Measurements from ENCODE around the gene FGFR4. TPM values are rescaled to one million over a fixed set of nuclear protein-coding genes. Genes with fewer than 3 reads are reported as not detected.

The FGFR4 gene
- 74.3 and 88.4 TPM in 2 replicates for total RNA-seq (2021; fragmentation: NEBNext Ultra II Directional; extraction: Animal tissue kit (Norgen Biotek cat#: 25700))
- 61.4 and 90.7 TPM in 2 replicates for polyA plus RNA-seq (2011; rRNA removed)
- polyA plus RNA-seq (2011; cell fraction: cytosol; rRNA removed): 61.9 TPM
- 169 TPM for polyA plus RNA-seq (2011; cell fraction: nucleus; rRNA removed)
- polyA plus RNA-seq (2012, experiment 1 of 2): 32.1 to 76.8 TPM (median 61.9 TPM) in 4 replicates
- polyA plus RNA-seq (2012, experiment 2 of 2): 57.5 TPM
- polyA plus RNA-seq (2013, experiment 1 of 2): 76.3 TPM
- polyA plus RNA-seq (2013, experiment 2 of 2): 74.6 TPM
- polyA minus RNA-seq (2011; rRNA and poly(A)+ RNA removed): 37.9 and 42.9 TPM in 2 replicates
- polyA minus RNA-seq (2011; cell fraction: cytosol; rRNA and poly(A)+ RNA removed): 68.5 TPM
- 57.4 TPM for polyA minus RNA-seq (2011; cell fraction: nucleus; rRNA and poly(A)+ RNA removed)
- long read RNA-seq, experiment 1, transcript FGFR4-201 (18 exons, 3,122 nt): major isoform, 5 of 46 reads
- long read RNA-seq, experiment 1, partial matches to known transcripts: 25 of 46 reads
- long read RNA-seq, experiment 1, other reads (novel, unspliced or antisense): 12 of 46 reads
- long read RNA-seq, experiment 2, partial matches to known transcripts: 0 of 1 reads
- long read RNA-seq, experiment 2, other reads (novel, unspliced or antisense): 1 of 1 reads

DNA sequence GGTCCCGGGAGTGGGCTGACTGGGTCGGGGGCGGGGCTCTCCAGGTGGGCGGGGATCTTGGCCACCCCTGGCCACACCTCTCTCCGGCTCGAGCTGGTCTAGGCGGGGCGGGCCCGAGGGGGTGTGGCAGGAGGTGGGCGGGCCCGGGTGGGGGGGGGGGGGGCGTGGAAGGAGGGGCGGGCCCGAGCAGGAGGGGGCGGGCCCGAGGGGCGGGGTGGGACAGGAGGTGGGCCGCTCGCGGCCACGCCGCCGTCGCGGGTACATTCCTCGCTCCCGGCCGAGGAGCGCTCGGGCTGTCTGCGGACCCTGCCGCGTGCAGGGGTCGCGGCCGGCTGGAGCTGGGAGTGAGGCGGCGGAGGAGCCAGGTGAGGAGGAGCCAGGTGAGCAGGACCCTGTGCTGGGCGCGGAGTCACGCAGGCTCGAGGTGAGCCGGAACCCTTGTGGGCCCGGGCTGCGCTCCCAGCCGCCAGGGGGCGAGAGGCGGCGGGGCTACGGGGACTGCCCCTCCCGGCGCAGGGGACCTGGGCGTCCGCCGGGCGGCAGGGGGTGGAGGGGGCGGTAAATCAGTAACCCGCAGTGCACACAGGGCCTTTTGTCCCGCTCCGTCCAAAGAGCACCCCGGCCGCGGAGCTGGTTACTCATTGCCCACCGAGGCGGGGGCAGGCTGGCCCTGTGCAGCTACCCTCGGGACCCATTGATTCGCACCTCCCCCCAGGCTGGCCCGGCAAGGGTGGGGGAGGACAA lies at the start of gene FGFR4:
Gene FGFR4 (plus strand): TSS at position 262 of the 744 bp plus-strand sequence. CDS start 2,688 bp downstream, outside the sequence.
- H3K4me1 ChIP-seq (replicated peaks in 1 of 4; ENCODE audit: control insufficient read depth in 3 of 4, insufficient read depth in 4 of 4, low read length in 3 of 4): peaks cover 0 to 14% (median 8%) of the 10 kb centered on the region in 4 experiments; a peak in 5 of 7 replicates
- peak within 1 kb of the TSS; percentile 21 for H3K27ac ChIP-seq (ENCODE audit: low read depth, low read length)
- H3K4ac ChIP-seq (replicated peaks; ENCODE audit: insufficient read length, low read depth, low read length): peak within 1 kb of the TSS; percentile 88
- no peak within 1 kb of the TSS for H3K23ac ChIP-seq (ENCODE audit: insufficient read length)
- FAIRE-seq (no peak), DNase-seq (ENCODE audit: low read depth in 1 of 2, low spot score in 2 of 2) (peak; percentile 87 to 90)
- H2BK12ac ChIP-seq (ENCODE audit: low read depth, low read length): peak within 1 kb of the TSS; percentile 87; the same call in 1 of the 2 replicates
- no peaks in the 10 kb centered on the region for H3K9me3 ChIP-seq (ENCODE audit: insufficient read depth in 2 of 2, low read depth in 1 of 2, low read length in 1 of 2)
- 3% methylated on average over 6 of the region's 68 CpGs; no CpG with 5 or more reads in 1 of the 2 experiments for WGBS, 2 experiments (ENCODE audit: extremely low coverage in 1 of 2, insufficient coverage in 1 of 2, insufficient read length in 1 of 2, insufficient replicate concordance in 2 of 2, low coverage in 1 of 2, low lambda C conversion rate in 2 of 2, missing lambda C conversion rate in 1 of 2)
- H2BK120ac ChIP-seq (replicated peaks; ENCODE audit: low read depth, low read length): no peak within 1 kb of the TSS
- H3K14ac ChIP-seq (ENCODE audit: insufficient read length): no peak within 1 kb of the TSS
- H2BK20ac ChIP-seq (ENCODE audit: low read length): peak within 1 kb of the TSS; percentile 23; the same call in 1 of the 2 replicates
- peak within 1 kb of the TSS in 3 of 4 experiments; percentile 42 to 60 (median 54); a peak in 5 of 7 replicates for H3K9ac ChIP-seq (replicated peaks in 1 of 4; ENCODE audit: extremely low read depth in 1 of 4, low read depth in 3 of 4, low read length in 3 of 4)
- H3K18ac ChIP-seq (ENCODE audit: extremely low read depth, low read length): peak within 1 kb of the TSS; percentile 68
- peaks cover 0 to 8% of the 10 kb centered on the region in 2 experiments; a peak in 1 of 4 replicates for H3K79me2 ChIP-seq (ENCODE audit: control insufficient read depth in 1 of 2, insufficient read depth in 2 of 2, low read length in 2 of 2)
- H4K91ac ChIP-seq (replicated peaks; ENCODE audit: insufficient read length, low read length): peak within 1 kb of the TSS; percentile 32
- peak within 1 kb of the TSS; percentile 78 for H4K5ac ChIP-seq (ENCODE audit: insufficient read length, low read depth, low read length)
- H4K20me1 ChIP-seq (replicated peaks in 1 of 2; ENCODE audit: control insufficient read depth in 1 of 2, insufficient read depth in 2 of 2, low read length in 2 of 2): peaks cover 0 to 10% of the 10 kb centered on the region in 2 experiments
- peak within 1 kb of the TSS; percentile 61 to 83 (median 70) for H3K4me3 ChIP-seq (ENCODE audit: extremely low read depth in 1 of 4, insufficient read depth in 2 of 4, low read depth in 3 of 4, low read length in 4 of 4)
- H2AK5ac ChIP-seq (ENCODE audit: low read depth, low read length): no peak within 1 kb of the TSS
- H4K8ac ChIP-seq (ENCODE audit: extremely low read depth, insufficient read depth, low read length): peak within 1 kb of the TSS; percentile 84
- peaks cover 2 to 8% (median 6%) of the 10 kb centered on the region in 4 experiments; a peak in 4 of 8 replicates for H3K36me3 ChIP-seq (ENCODE audit: control insufficient read depth in 2 of 4, insufficient read depth in 4 of 4, low read length in 3 of 4)
- 0 out of 2 replicates have a peak within 1 kb of the TSS, but pooled peaks have one; percentile 97 for H2BK15ac ChIP-seq (ENCODE audit: low read length)
- peak within 1 kb of the TSS; percentile 9 for H3K56ac ChIP-seq (replicated peaks; ENCODE audit: insufficient read length, low read depth, low read length)
- H3K23me2 ChIP-seq (ENCODE audit: low read depth, low read length): peaks cover 9% of the 10 kb centered on the region
- CTCF ChIA-PET (ENCODE audit: partially characterized antibody): interaction anchor here (0.6 to 11.9 kb wide), 15 partner anchors 9 to 427 kb away, joined by 3 to 164 read pairs (median 4); no protein-coding TSS in a partner anchor
- H3K79me1 ChIP-seq (ENCODE audit: low read depth, low read length): peaks cover 13% of the 10 kb centered on the region
- peak within 1 kb of the TSS; percentile 78; the same call in 1 of the 2 replicates for H2BK5ac ChIP-seq (ENCODE audit: low read depth, low read length)
- H2AFZ ChIP-seq (ENCODE audit: low read length): peak within 1 kb of the TSS; percentile 9; the same call in 1 of the 2 replicates
- POLR2A ChIA-PET (ENCODE audit: partially characterized antibody): interaction anchor here (0.7 to 4.8 kb wide), 12 partner anchors 9 to 550 kb away, joined by 3 to 23 read pairs (median 4); partner anchors contain the start of genes NSD1, RNF44 and UIMC1
- H3K4me2 ChIP-seq (ENCODE audit: insufficient read depth in 1 of 2, low read depth in 2 of 2, low read length in 2 of 2): peak within 1 kb of the TSS; percentile 73 to 81
- no peaks in the 10 kb centered on the region; a peak in 1 of 7 replicates for H3K27me3 ChIP-seq (replicated peaks in 1 of 4; ENCODE audit: control insufficient read depth in 3 of 4, extremely low read depth in 1 of 4, insufficient read depth in 3 of 4, low read length in 3 of 4)
- TF ChIP-seq TAF7 (optimal IDR thresholded peaks at IDR 0.05; ENCODE audit: borderline replicate concordance, low read depth, low read length) (peak; percentile 28), POLR2A (IDR thresholded peaks at IDR 0.05; ENCODE audit: control extremely low read depth in 1 of 2, low read depth in 2 of 2, low read length in 2 of 2) (peak in 1 of 2 experiments; percentile 66; a peak in 2 of 3 replicates), NRF1 (IDR thresholded peaks at IDR 0.05; ENCODE audit: low read depth, low read length) (no peak), HDAC2 (IDR thresholded peaks at IDR 0.05; ENCODE audit: borderline replicate concordance in 1 of 2, low read depth in 2 of 2, low read length in 2 of 2) (peak; percentile 25 to 63; a peak in 1 of 4 replicates), KDM4A (IDR thresholded peaks at IDR 0.05; ENCODE audit: low read depth, low read length, severe bottlenecking) (peak; percentile 78), BACH1 (IDR thresholded peaks at IDR 0.05; ENCODE audit: low read length) (peak; percentile 70; the same call in 1 of the 2 replicates), EP300 (IDR thresholded peaks at IDR 0.05; ENCODE audit: borderline replicate concordance in 1 of 2, low read depth in 2 of 2, low read length in 2 of 2) (peak in 1 of 2 experiments; percentile 4; a peak in 1 of 3 replicates)
